Stomach (tissue), 9 donors: ENCODE data around the gene RHBDD2. TPM values are rescaled to one million over a fixed set of nuclear protein-coding genes. Genes with fewer than 3 reads are reported as not detected.
A peak's percentile ranks its signal among the peaks of the same experiment; 100 is the strongest.
"Not testable (repeated sequence)": the region's sequence is repeated elsewhere in the genome, so short reads cannot be mapped to it uniquely, and the experiment has no call there.

Experiments used
- DNase-seq, 2 donors: peaks; one replicate each; pipeline versions ENCODE4 v3.0.0 to v3.0.0-alpha.2; 2013 to 2019
- H3K27ac ChIP-seq, 5 donors: fragments of 200-600 bp in 4 of 5; sonication (generic) in 4 of 5; one replicate each; pipeline ENCODE4 v1.5.1; 2013 to 2019; ENCODE audit warnings: mild to moderate bottlenecking in 1 of 5, moderate library complexity in 1 of 5
- H3K27me3 ChIP-seq, 3 donors: fragments of 200-600 bp; sonication (generic); one replicate each; pipeline ENCODE4 v1.5.1; 2017 to 2019; ENCODE audit warnings: mixed run types in 1 of 3
- H3K36me3 ChIP-seq, 4 donors: fragments of 200-600 bp; sonication (generic); 1 replicate in 3 of 4; 2 replicates in 1 of 4; pipeline ENCODE4 v1.5.1; 2016 to 2019
- H3K4me1 ChIP-seq, 4 donors: fragments of 200-600 bp; sonication (generic); one replicate each; pipeline ENCODE4 v1.5.1; 2016 to 2019
- H3K4me3 ChIP-seq, 4 donors: fragments of 200-600 bp; sonication (generic) in 3 of 4; one replicate each; pipeline ENCODE4 v1.5.1; 2016 to 2019; ENCODE audit warnings: mild to moderate bottlenecking in 1 of 4
- H3K9me3 ChIP-seq, 4 donors: fragments of 200-600 bp; sonication (generic); one replicate each; pipeline ENCODE4 v1.5.1; 2016 to 2019
- CTCF ChIP-seq, 7 experiments: fragments of 450-650 bp in 4 of 7; fragments of 200-600 bp in 3 of 7; sonication (generic) in 3 of 7; IDR thresholded peaks; one replicate each; pipeline ENCODE4 v1.5.1; 2016 to 2019; ENCODE audit warnings: antibody characterized with exemption in 7 of 7, control low read depth in 2 of 7, mild to moderate bottlenecking in 1 of 7
- EP300 ChIP-seq: sonication (generic); formaldehyde crosslinking; IDR thresholded peaks from one replicate; pipeline ENCODE4 v1.6.1; 2017; ENCODE audit warnings: antibody characterized with exemption
- POLR2A ChIP-seq, 4 donors: fragments of 450-650 bp; IDR thresholded peaks; one replicate each; pipeline ENCODE4 v1.6.1; 2016; ENCODE audit warnings: antibody characterized with exemption in 4 of 4, control low read depth in 2 of 4, mild to moderate bottlenecking in 1 of 4, moderate library complexity in 1 of 4
- POLR2AphosphoS5 ChIP-seq, 3 donors: sonication (generic); formaldehyde crosslinking; IDR thresholded peaks; one replicate each; pipeline ENCODE4 v1.6.1; 2016; ENCODE audit warnings: antibody characterized with exemption in 3 of 3
- WGBS, 5 donors: extraction: QIAGEN DNeasy Blood & Tissue Kit in 3 of 5; methylation state at CpG; one replicate each; pipeline versions ENCODE4 v1.1.5 to v1.1.7; 2013 to 2018; 5-methylcytosine and 5-hydroxymethylcytosine counted together
- intact Hi-C: fragments of 100-400 bp; cut with DNase I; formaldehyde crosslinking; loops from one replicate; pipeline ENCODE4 v1.15.1; 2023; ENCODE audit warnings: low total_unique reads
- polyA plus RNA-seq, 3 donors: library from polyadenylated mRNA; stranded (reverse); fragments of 200-250 nt; gene quantifications; one replicate each; pipeline ENCODE4 v1.2.3, GENCODE V29; 2013
- total RNA-seq, 5 donors: library from RNA; depleted of rRNA; stranded (reverse); fragments of >200 nt; gene quantifications; one replicate each; pipeline versions ENCODE4 v1.1.0 to v1.2.3, GENCODE V29; 2014 to 2016
- donor health status: healthy with polysubstance abuse.
- donor health status: Bipolar disorder and iron deficiency.
- donor health status: healthy.

RHBDD2 gene
- total and polyA plus RNA-seq, 8 donors, result 15.8 to 95.9 (median 45.5) TPM

- H3K27ac ChIP-seq, result peak overlapping the region in 4 of 5 donors; percentile 82 to 94 (median 86)
- H3K4me3 ChIP-seq, result peak overlapping the region; percentile 67 to 96 (median 84)
- DNase-seq, result peak in 1 of 2 donors; percentile 40
- peaks cover 34 to 43% (median 42%) of the 10 kb centered on the region in 4 donors for H3K36me3 ChIP-seq
- H3K27me3 ChIP-seq, result no peaks in the 10 kb centered on the region
- 3 to 8% (median 7%) methylated on average over 8 of the region's 8 CpGs for WGBS, 5 donors
- intact Hi-C loops, result no loop called here
- H3K9me3 ChIP-seq, result no peaks in the 10 kb centered on the region
- H3K4me1 ChIP-seq, result peaks cover 4 to 61% (median 23%) of the 10 kb centered on the region in 4 donors
- no peak for TF ChIP-seq POLR2AphosphoS5 (IDR thresholded peaks at IDR 0.05)
- TF ChIP-seq EP300, result no peak
- no peak for TF ChIP-seq CTCF (IDR thresholded peaks at IDR 0.05)
- TF ChIP-seq POLR2A (IDR thresholded peaks at IDR 0.05), result no peak
These were observed 944 bp downstream of the RHBDD2 start for GRCh38 chr7:75879771-75880184.

- WGBS, 5 donors, result 80 to 85% (median 82%) methylated on average over 4 of the region's 4 CpGs
- peaks cover 4 to 66% (median 23%) of the 10 kb centered on the region in 4 donors for H3K4me1 ChIP-seq
- H3K27ac ChIP-seq, result peak overlapping the region in 2 of 5 donors; percentile 35 to 86
- intact Hi-C loops, result no loop called here
- no peak for TF ChIP-seq CTCF (IDR thresholded peaks at IDR 0.05)
- TF ChIP-seq EP300, result no peak
- TF ChIP-seq POLR2AphosphoS5 (IDR thresholded peaks at IDR 0.05), result no peak
- no peak for TF ChIP-seq POLR2A (IDR thresholded peaks at IDR 0.05)
- H3K27me3 ChIP-seq, result no peaks in the 10 kb centered on the region
- no peak for DNase-seq
- peaks cover 38 to 48% (median 47%) of the 10 kb centered on the region in 4 donors for H3K36me3 ChIP-seq
- peak overlapping the region in 3 of 4 donors; percentile 67 to 96 (median 95) for H3K4me3 ChIP-seq
- H3K9me3 ChIP-seq, result no peaks in the 10 kb centered on the region
These were observed 1.4 kb downstream of the RHBDD2 start for GRCh38 chr7:75880242-75880641.

GRCh38 chr7:75881436-75882095 is 2.7 kb downstream of the RHBDD2 start:
- intact Hi-C loops, result no loop called here
- Histone ChIP-seq H3K4me1 (peaks cover 4 to 66% (median 23%) of the 10 kb centered on the region in 4 donors), H3K4me3 (no peak overlapping the region), H3K27ac (no peak overlapping the region), H3K36me3 (peaks cover 45 to 61% (median 60%) of the 10 kb centered on the region in 4 donors), H3K27me3 (no peaks in the 10 kb centered on the region), H3K9me3 (no peaks in the 10 kb centered on the region)
- no peak for TF ChIP-seq CTCF (IDR thresholded peaks at IDR 0.05)
- no peak for TF ChIP-seq POLR2A (IDR thresholded peaks at IDR 0.05)
- TF ChIP-seq POLR2AphosphoS5 (IDR thresholded peaks at IDR 0.05), result no peak
- no peak for TF ChIP-seq EP300
- no peak for DNase-seq
- WGBS, 5 donors, result 84 to 91% (median 87%) methylated on average over 23 of the region's 23 CpGs

- H3K4me3 ChIP-seq, DNase-seq, H3K27ac ChIP-seq, H3K9me3 ChIP-seq, H3K27me3 ChIP-seq, intact Hi-C loops: not testable (repeated sequence)
- H3K4me1 ChIP-seq, result peaks cover 4 to 63% (median 22%) of the 10 kb centered on the region in 4 donors
- H3K36me3 ChIP-seq, result peaks cover 51 to 79% (median 78%) of the 10 kb centered on the region in 4 donors
- WGBS, 5 donors, result 92 to 98% (median 95%) methylated on average over 12 to 13 of the region's 13 CpGs
These were observed 4.5 kb downstream of the RHBDD2 start for GRCh38 chr7:75883265-75883824.
